NK-92 (cell line): Measurements from ENCODE around the gene EIF4ENIF1.
"Not testable (repeated sequence)": the region's sequence is repeated elsewhere in the genome, so short reads cannot be mapped to it uniquely, and the experiment has no call there.

ENCODE experiments used
- DNase-seq: peaks from one replicate; lab custom pipeline; 2025; ENCODE audit not compliant: unreplicated experiment; lab: John Stamatoyannopoulos, UW

EIF4ENIF1 gene

GRCh38 chr22:31443516-31443915 lies 46.1 kb downstream of the EIF4ENIF1 start:
- no peak for DNase-seq

GRCh38 chr22:31442768-31443489 lies 46.7 kb downstream of the EIF4ENIF1 start:
- DNase-seq = no peak

GRCh38 chr22:31441652-31442051 lies 48.0 kb downstream of the EIF4ENIF1 start:
- no peak for DNase-seq

GRCh38 chr22:31440681-31441080 lies 49.0 kb downstream of the EIF4ENIF1 start:
- DNase-seq = no peak

GRCh38 chr22:31439808-31440207 lies 49.8 kb downstream of the EIF4ENIF1 start:
- DNase-seq = no peak

GRCh38 chr22:31436132-31436531 lies 53.5 kb downstream of the EIF4ENIF1 start:
- no peak for DNase-seq

GRCh38 chr22:31431950-31432349 lies 57.7 kb downstream of the EIF4ENIF1 start:
- no peak for DNase-seq

- DNase-seq = no peak
These were observed 64.2 kb downstream of the EIF4ENIF1 start for GRCh38 chr22:31425331-31426050.

GRCh38 chr22:31402350-31402749 lies 87.3 kb downstream of the EIF4ENIF1 start:
- DNase-seq = not testable (repeated sequence)

- DNase-seq = no peak
These were observed 89.6 kb downstream of the EIF4ENIF1 start for GRCh38 chr22:31400023-31400397.

GRCh38 chr22:31399211-31400022 lies 90.2 kb downstream of the EIF4ENIF1 start, which contains the start of gene DRG1:
Gene DRG1 (plus strand): TSS chr22:31399604. CDS start chr22:31399684, 80 bp downstream.
- DNase-seq = peak; percentile 73

GRCh38 chr22:31398231-31398630 lies 91.4 kb downstream of the EIF4ENIF1 start:
- no peak for DNase-seq

- DNase-seq = no peak
These were observed 95.3 kb downstream of the EIF4ENIF1 start for GRCh38 chr22:31394326-31394725.

- DNase-seq = no peak
These were observed 95.7 kb downstream of the EIF4ENIF1 start for GRCh38 chr22:31393893-31394292.
